Activated gamma-delta T cell treated with anti-CD3 and anti-CD28 coated beads, Interleukin-2, amount 50 U/mL, for 16 hours (primary cell): ENCODE measurements around the gene SNW1.
A peak's percentile ranks its signal among the peaks of the same experiment; 100 is the strongest.
"Not testable (repeated sequence)": the region's sequence is repeated elsewhere in the genome, so short reads cannot be mapped to it uniquely, and the experiment has no call there.

Source experiments
- DNase-seq: peaks from one replicate; pipeline ENCODE4 v3.0.0-alpha.2; 2020; ENCODE audit warnings: low read depth

SNW1 gene

DNA sequence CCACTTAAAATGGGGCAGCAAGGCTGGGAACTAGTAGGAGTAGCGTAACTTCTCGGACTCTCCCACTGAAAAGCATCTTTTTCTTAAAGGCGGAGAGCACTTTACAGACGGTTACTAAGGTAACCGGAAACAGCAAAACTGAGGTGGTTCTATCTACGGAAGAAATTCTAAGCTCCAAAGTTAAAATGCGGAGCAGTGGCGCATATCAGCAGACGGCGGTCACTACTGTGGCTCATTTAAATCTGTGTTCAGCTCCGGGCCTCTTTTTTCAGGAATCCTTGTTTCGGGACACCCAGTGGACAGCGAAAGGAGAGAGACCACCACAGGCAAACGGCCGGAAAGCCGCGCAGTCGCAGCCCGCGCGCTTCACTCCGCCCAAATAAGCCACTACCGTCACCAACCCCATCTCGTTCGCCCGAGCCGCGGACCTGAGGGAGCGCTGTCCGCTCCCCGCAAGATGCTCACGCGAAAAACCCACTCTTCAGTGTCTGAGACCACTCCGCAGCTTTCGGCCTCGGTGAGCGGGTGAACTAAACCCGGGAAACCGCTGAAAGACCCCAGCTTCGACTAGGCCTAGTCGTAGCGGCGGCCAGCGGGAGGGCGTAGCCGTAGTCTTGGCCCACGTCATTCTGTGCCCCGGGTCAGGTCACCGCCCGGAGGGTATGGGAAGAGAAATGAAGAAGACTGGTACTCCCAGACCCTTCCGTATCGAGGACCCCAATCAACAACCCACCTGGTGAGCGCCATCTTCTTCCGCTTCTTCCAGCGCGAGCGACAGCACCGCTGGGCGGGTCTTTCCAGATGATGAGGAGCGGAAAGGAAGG, at the start of gene SNW1:
Gene SNW1, minus strand, starts transcription at position 776 of the 824 bp plus-strand sequence. Its CDS starts 29 bp downstream, at position 747.
- peak; percentile 85 for DNase-seq

DNA sequence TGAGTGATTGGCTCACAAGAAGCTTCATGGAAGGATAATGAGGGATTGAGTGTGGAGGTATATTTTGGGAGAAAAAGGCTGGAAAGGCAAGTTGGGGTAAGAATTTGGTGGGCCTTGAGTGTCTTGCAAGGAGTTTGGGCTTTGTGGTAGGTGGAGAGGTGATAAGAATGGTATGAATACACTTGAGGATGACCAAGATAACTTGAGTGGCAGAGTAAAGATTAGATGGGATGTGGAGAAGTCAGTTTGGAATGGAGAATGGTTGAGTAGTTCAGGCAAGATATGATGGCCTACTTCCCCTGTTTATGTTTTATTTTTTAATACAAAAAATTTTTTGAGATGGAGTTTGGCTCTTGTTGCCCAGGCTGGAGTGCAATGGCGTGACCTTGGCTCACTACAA, 48.1 kb upstream of the SNW1 start:
- DNase-seq = no peak

DNA sequence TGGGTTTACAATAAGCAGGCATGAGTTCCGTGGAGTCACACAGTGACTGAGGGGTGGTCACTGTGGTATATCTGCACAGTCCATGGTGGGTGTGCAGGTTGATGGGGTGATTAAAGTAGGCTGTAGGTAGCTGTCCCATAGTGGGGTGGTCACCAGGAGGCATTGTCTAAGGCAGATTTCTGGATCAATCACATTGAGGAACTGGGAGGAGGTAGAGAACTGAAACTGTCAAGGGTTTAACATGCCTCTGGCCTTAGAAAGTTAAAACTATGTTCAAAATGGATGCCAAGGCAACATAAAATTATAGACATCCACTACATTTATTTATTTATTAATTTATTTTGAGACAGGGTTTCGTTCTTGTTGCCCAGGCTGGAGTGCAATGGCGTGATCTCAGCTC, 47.3 kb upstream of the SNW1 start:
- no peak for DNase-seq

DNA sequence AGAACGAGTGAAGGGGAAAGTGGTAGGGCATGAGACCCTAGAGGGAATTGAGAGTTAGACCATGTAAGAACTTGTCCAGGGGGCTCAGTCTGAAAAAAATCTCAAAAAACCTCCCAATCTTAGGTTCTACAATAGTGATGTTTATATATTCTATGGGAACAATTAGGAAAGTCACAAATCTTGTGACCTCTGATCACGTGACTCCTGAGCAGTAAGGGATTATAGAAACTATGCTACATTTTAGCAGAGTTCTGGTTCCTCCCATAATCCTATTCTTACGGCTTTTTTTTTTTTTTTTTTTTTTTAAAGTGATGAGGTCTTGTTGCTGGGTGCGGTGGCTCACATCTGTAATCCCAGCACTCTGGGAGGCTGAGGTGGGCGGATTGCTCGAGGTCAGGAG, 44.8 kb upstream of the SNW1 start:
- DNase-seq = no peak

DNA sequence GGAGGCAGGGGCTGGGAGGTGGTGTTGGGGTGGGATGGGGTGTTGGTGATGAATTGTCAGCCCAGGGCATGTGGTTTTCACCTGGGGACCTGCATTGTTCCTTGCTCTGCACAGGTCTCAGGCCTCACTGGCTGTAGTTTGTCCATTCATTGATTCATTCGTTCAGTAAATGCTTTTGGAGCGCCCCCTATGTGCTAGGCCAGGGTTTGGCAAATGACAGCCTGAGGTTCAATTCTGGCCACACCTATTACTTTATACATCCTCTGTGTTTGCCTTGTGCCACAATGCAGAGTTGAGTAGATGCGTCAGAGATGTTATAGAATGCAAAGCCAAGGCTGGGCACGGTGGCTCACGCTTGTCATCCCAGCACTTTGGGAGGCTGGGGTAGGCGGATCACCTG, 43.6 kb upstream of the SNW1 start:
- no peak for DNase-seq

DNA sequence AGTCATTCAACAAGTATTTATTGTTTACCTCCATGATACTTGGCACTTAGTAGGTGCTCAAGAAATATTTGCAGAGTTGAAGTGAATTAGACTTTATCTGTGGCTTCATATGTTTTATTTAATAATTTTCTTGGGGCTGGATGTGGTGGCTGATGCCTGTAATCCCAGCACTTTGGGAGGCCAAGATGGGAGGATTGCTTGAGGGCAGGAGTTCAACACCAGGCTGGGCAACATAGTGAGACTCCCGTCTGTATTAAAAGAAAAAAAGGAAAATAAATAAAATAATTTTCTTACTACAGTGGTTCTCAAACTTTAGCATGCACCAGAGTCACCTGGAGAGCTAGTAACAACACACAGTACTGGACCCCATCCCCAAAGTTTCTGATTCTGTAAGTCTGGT, 39.9 kb upstream of the SNW1 start:
- no peak for DNase-seq

DNA sequence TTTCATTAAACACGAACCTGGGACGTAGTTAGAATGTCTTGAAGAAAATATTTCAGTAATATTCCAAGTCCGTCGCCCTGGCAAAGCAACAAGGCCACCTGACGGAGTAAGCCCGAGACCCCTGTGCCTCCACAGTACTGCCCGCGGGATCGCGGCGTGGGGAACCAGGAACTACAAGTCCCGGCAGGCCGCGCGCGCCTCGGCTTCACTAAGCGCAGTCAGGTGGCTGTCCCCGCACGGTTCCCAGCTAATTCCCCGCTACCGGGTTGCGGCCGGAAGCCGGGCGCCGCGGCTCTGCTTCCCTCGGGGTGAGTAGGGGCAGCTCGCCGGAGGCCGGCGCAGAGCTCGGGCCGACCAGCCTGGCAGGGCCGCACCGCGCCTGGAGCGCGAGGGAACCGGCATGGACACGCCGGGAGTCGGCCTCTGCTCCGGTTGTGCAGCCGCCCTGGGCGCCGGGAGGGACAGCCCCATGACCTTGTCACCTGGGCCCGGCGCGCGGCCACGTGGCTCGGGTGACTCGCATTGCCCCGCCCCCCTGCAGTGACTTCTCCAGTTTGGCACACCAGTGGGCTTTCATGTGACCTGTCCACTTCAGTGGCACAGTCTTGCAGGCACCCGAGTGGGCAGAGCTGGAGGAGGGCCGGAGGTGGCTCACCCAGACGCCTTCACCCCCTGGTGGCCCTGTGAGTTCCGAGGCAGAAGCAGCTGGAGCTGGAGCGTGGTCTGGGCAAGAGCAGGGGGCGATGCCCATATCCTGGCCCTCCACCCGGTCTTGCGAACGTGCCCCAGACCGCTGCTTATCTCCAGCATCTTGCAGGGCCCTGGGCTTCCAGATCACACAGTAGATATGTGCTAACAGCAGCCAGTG, 39.1 kb upstream of the SNW1 start, which contains the start of gene ADCK1:
Gene ADCK1, plus strand, starts transcription at position 247 of the 868 bp plus-strand sequence. CDS start 18,870 bp downstream, outside the sequence.
- peak; percentile 69 for DNase-seq

DNA sequence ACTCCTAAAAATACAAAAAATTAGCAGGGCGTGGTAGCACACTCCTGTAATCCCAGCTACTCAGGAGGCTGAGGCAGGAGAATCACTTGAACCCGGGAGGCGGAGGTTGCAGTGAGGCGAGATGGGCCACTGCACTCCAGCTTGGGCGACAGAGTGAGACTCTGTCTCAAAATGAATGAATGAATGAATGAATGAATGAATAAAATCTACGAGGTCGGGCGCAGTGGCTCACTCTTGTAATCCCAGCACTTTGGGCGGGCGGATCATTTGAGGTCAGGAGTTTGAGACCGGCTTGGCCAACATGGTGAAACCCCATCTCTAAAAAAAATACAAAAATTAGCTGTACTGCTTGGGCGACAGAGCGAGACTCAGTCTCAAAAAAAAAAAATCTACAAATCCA, 38.5 kb upstream of the SNW1 start:
- DNase-seq = not testable (repeated sequence)

DNA sequence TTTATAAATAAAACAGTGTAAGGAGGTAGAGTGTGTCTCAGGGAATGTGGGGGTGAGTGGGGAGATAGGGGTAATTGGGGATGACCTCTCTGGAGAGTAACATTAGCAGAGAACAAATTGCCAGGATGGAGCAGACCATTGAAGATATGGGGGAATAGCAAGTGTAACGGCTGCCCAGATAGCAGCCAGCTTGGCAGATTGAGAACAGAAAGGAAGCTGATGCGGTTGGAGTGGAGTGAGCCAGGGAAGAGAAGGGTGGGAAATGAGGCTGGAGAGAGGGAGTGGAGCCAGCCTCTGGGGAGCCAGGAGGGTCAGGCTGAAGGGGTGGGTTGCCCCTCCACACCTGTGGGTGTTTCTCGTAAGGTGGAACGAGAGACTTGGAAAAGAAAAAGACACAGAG, 33.4 kb upstream of the SNW1 start:
- DNase-seq = no peak

DNA sequence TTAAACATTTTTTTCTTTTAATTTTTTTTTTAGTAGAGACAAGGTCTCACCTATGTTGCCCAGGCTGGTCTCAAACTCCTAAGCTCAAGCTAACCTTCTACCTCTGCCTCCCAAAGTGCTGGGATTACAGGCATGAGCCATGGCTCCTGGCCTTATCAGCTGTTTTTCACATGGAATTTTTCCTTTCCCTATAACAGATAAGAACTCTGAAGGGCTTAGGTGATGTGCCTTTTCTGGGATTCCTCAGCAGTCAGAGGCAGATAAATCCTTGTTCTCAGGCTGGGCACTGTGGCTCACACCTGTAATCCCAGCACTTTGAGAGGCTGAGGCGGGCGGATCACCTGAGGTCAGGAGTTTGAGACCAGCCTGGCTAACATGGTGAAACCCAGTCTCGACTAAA, 32.3 kb upstream of the SNW1 start:
- DNase-seq = not testable (repeated sequence)

DNA sequence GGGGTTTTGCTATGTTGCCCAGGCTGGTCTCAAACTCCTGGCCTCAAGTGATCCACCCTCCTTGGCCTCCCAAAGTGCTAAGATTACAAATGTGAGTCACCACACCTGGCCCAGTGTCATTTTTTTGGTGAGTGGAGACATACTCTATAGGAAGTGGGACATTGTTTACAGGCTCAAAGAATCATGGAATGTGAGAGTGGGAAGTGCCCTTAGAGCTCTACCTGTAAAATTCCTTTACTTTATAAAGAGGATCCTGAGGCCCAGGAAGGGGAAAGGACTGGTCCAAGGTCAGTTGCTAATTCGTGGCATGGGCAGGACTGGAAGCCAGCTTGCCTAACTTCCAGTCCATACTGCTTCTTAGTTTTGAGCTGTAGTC, 30.3 kb upstream of the SNW1 start:
- no peak for DNase-seq

DNA sequence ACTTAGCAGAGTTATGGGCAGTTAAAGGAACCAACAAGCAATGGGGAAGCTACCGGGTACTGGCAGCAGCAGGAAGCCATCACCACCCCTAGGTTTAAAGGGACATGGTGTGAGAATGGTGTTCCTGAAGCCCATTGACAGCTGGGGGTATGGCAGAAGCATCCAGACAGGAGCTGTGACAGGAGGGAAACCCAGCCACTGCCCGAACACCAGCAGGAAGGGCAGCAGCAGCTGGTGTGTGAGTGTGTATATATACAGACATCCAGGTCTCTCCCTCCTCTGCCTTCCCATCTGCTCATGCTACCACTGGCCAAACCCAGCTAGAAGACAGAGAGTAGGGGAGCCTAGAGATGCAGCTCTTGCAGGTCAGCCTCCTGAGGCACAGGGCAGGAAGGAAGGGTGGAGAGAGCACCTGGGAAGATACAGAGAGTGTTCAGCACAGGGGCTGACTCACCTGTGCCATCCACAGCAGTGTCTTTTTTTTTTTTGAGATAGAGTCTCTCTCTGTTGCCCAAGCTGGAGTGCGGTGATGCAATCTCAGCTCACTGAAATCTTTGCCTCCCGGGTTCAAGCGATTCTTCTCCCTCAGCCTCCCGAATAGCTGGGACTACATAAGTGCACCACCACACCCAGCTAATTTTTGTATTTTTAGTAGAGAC, 29.7 kb upstream of the SNW1 start:
- DNase-seq = no peak

DNA sequence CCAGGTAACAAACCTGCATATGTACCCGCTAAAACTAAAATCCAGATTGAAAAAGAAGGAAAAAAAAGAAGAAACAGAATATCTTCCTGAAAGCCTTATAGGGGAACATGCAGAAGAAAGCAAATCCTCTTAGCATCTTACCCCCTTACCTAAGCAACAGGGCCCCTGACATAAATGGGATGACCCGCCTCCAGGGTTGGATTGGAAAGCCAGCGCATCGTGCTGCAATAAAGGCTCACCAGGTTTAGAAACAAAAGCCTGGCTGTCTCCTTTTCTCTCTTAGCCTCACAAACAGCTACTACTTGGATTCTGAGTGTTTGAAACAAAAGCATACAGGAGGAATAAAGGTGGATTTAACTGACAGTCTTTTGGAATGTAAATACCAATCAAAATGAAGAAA, 25.2 kb upstream of the SNW1 start:
- DNase-seq = no peak

DNA sequence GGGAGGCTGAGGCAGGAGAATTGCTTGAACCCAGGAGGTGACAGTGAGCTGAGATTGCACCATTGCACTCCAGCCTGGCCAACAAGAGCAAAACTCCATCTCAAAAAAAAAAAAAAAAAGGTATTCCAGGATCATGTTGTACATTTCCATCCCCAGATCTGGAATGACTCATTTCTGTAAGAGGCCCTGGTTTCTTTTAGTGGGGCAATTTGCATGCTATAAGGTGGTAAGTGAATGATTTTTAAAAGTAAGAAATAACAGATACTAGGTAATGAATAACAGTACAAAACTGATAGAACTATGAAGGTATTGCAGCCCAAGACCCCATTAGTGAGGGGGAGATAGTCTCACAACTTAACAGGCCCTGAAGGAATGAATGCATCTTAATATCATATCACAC, 21.2 kb upstream of the SNW1 start:
- DNase-seq = no peak

DNA sequence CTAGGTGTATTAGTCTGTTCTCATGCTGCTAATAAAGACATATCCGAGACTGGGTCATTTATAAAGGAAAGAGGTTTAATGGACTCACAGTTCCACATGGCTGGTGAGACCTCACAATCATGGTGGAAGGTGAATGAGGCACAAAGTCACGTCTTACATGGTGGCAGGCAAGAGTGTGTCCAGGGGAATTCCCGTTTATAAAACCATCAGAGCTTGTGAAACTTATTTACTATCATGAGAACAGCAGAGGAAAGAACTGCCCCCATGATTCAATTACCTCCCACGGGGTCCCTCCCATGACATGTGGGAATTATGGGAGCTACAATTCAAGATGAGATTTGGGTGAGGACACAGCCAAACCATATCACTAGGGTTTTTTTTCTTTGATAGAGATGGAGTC, 13.0 kb upstream of the SNW1 start:
- not testable (repeated sequence) for DNase-seq

DNA sequence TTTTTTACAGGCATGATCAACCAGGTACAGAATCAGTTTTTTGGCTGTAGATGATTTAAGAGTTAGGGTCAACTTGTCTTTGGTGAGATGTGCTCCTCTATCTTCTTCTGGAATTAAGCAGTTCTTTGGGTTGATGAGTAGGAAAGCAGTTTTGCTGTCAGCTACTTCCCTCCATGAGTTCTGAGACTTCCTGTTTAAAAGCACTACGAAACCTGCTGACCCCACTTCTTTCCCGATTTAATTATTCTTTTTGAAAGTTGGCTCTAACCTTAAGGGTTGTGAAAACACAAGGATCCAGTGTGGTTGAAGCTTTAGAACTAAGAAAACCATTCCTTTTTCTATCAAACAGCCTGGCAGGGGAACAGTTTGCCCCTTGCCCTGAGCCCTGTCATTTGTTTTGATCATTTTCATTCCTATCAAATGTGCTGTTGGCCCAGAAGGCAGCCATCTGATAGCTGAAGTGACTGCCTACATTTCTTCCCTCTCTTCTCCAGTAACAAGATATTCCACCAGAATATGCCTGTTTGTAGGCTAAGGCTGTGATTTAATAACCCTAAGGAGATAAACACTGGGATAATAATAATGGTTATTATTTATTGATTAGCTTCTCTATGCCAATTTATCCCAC, 7.6 kb upstream of the SNW1 start:
- not testable (repeated sequence) for DNase-seq

DNA sequence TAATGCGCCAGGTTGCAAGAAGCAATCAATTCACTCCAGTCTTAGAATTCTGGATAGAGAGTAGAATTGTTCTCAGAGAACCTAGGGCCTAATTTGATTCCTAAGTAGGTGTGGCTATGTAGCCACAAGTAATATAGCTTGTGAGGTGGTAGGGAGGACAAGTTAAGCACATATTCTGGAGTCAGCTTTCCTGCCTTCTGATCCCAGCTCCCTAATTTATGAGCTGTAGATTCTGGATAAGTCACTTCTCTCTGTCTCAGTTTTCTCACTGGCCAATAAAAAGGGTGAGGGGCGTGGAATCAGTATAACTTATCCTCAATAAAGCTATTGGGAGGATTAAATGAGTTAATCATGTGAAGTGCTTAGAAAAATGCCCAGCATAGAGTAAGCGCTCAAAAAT, 3.0 kb upstream of the SNW1 start:
- no peak for DNase-seq

DNA sequence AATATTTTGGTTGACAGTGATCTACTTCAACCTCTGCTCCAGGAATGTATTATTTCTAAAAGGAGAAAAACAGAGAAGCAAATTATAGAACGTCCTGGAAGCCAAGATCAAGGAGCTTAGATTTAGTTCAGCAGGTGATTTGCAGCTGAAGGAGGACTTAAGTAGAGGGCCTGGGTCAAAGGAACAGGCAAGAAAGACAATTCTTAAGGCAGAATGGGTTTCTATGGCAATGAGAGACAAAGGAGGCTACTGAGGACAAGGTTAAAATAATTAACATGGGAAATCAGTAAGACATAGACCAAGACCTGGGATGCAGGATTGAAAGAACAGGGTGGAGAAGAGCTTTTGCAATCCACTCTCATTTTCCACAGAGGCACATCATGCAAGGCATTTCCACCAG, 2.4 kb upstream of the SNW1 start:
- no peak for DNase-seq

DNA sequence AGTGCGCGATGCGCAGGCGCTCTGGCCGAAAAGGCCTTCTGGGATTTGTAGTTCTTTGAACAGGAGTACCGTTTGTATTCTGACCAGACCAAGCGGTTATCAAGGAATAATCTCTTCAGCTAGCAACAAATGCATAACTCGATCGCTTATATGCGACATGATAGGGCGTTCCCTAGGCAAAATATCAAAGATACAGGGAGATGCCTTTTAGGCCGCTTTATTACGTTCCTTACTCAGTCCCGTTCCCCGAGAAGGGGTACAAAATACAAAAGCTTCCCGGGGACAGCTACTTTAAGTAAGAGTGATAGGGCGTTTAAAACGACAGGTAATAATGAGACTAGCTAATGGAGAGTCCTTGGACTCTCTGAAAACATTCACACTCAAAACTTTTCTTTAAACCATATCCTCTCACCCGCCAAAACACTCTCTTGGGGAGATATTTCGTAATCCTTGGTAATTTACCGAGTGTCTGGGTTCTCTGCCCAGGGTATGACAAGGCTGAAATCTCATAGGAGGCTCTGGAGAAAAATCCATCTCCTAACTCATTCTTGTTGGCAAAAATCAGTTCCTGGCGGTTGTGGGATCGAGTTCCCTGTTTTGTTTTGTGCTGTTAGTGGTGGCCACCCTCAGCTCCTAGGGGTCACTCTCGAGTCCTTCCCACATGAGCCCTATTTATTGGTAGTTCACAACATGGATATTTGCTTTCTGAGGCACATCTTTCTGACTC, 412 bp upstream of the SNW1 start:
- no peak for DNase-seq

DNA sequence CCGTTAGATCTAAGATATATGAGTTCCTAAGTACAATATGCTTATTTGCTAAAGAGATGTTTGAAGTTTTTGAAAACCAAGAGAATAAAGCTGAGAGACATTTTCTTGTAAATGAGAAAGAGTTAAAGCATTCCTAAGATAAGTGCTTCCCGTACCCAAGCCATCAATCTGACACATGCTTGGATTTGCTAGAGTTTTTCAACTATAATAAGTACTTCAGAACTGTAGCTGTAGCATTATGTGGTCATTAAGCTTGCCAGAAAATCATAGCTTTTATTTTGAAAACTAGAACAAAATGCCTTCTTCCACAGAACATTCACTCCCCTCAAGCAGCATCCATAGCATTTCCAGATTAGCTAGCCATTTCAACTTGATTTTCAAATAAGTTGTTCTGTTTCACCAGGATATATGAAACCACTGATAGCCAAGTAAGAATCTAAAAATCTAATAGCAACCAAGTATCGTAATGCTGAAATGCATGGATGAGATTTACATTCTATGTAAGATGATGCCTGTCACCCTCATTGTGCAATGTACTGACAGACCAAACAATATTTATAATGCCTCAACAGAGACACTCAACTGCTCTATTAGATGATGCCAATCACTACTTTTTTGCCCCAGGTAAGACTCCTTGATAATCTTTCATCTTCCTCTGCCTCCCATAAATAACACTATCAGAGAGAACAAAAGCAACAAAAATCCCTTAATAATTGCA, 8.0 kb downstream of the SNW1 start:
- DNase-seq = no peak

DNA sequence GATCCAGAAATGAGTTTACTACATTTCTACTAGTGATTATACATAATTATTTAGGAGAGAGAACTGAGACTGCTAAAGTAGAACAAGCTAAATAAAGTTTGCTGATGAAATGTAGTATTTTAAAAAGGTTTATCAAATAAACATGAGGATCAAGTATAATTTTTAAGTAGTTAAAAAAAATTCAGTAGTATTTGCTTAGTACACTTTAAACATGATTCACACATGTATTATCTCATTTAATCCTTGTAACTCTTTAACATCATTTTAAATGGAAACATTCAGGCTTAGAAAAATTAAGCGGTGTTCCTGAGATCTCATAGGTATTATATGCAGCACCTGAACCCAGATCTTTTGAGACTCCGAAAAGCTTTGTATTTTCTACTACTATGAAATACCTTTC, 8.7 kb downstream of the SNW1 start:
- DNase-seq = no peak
